ENCODE measurements around the gene MT2A.

MT2A gene

GRCh38 chr16:56645838-56646237, 37.5 kb downstream of the MT2A start:
- H3K9me3 ChIP-seq (replicated peaks in 1 of 2; ENCODE audit: control insufficient read depth in 2 of 2, insufficient read depth in 1 of 2, low read depth in 1 of 2, low read length in 2 of 2): peaks cover 0 to 2% of the 10 kb centered on the region in 2 donors
- H2BK120ac ChIP-seq (ENCODE audit: low read depth, low read length): no peak overlapping the region
- H4K8ac ChIP-seq (ENCODE audit: low read depth, low read length): no peak overlapping the region
- no peak overlapping the region for H2BK5ac ChIP-seq (ENCODE audit: low read length)
- no peak overlapping the region for H3K18ac ChIP-seq (ENCODE audit: low read length)
- no peak overlapping the region for H3K23ac ChIP-seq (ENCODE audit: low read depth, low read length, poor library complexity)
- peak overlapping the region in 1 of 2 donors; percentile 6 for H3K4me3 ChIP-seq (ENCODE audit: low read length in 2 of 2)
- H2BK15ac ChIP-seq (ENCODE audit: low read length): no peak overlapping the region
- no peaks in the 10 kb centered on the region for H3K4me1 ChIP-seq (ENCODE audit: control insufficient read depth in 2 of 2, insufficient read depth in 1 of 2, low read depth in 1 of 2, low read length in 2 of 2)
- no peak for DNase-seq (ENCODE audit: low spot score)
- H3K14ac ChIP-seq (ENCODE audit: low read length): no peak overlapping the region
- H3K27me3 ChIP-seq (ENCODE audit: control insufficient read depth in 3 of 3, insufficient read depth in 3 of 3, low read depth in 1 of 3, low read length in 3 of 3): peaks cover 28 to 100% (median 84%) of the 10 kb centered on the region in 3 experiments
- H2AFZ ChIP-seq (ENCODE audit: low read length): no peak overlapping the region
- no peak overlapping the region for H3K4me2 ChIP-seq (ENCODE audit: insufficient read depth, low read length, poor library complexity, severe bottlenecking)
- H3K36me3 ChIP-seq (replicated peaks in 1 of 2; ENCODE audit: control insufficient read depth in 2 of 2, insufficient read depth in 2 of 2, low read length in 2 of 2): no peaks in the 10 kb centered on the region
- no peak overlapping the region for H3K27ac ChIP-seq (replicated peaks; ENCODE audit: low read length)
- H3K4ac ChIP-seq (ENCODE audit: low read length): no peak overlapping the region
- no peak overlapping the region for H2BK12ac ChIP-seq (ENCODE audit: low read length)
- H3K79me1 ChIP-seq (ENCODE audit: low read depth, low read length): no peaks in the 10 kb centered on the region
- WGBS, 2 donors (ENCODE audit: extremely low coverage in 2 of 2, insufficient read length in 2 of 2, insufficient replicate concordance in 1 of 2): no CpG with 5 or more reads among the region's 1 CpG
- no peak overlapping the region for H2AK5ac ChIP-seq (ENCODE audit: low read depth, low read length)
- H3K9ac ChIP-seq (ENCODE audit: low read depth, low read length, poor library complexity): no peak overlapping the region
- no peak overlapping the region for H4K91ac ChIP-seq (ENCODE audit: low read depth, low read length, poor library complexity)

GRCh38 chr16:56647641-56648431, 39.5 kb downstream of the MT2A start:
- Histone ChIP-seq H3K27ac (replicated peaks; ENCODE audit: low read length) (no peak overlapping the region), H2BK12ac (ENCODE audit: low read length) (no peak overlapping the region), H3K4me3 (ENCODE audit: low read length in 2 of 2) (no peak overlapping the region), H2BK120ac (ENCODE audit: low read depth, low read length) (no peak overlapping the region), H3K9ac (ENCODE audit: low read depth, low read length, poor library complexity) (no peak overlapping the region), H2BK15ac (ENCODE audit: low read length) (no peak overlapping the region), H3K36me3 (replicated peaks in 1 of 2; ENCODE audit: control insufficient read depth in 2 of 2, insufficient read depth in 2 of 2, low read length in 2 of 2) (no peaks in the 10 kb centered on the region), H3K79me1 (ENCODE audit: low read depth, low read length) (no peaks in the 10 kb centered on the region), H3K18ac (ENCODE audit: low read length) (peak overlapping the region; percentile 16), H3K4me2 (ENCODE audit: insufficient read depth, low read length, poor library complexity, severe bottlenecking) (no peak overlapping the region), H3K27me3 (ENCODE audit: control insufficient read depth in 3 of 3, insufficient read depth in 3 of 3, low read depth in 1 of 3, low read length in 3 of 3) (peaks cover 22 to 100% (median 79%) of the 10 kb centered on the region in 3 experiments), H2BK5ac (ENCODE audit: low read length) (no peak overlapping the region), H2AFZ (ENCODE audit: low read length) (no peak overlapping the region), H3K4me1 (ENCODE audit: control insufficient read depth in 2 of 2, insufficient read depth in 1 of 2, low read depth in 1 of 2, low read length in 2 of 2) (no peaks in the 10 kb centered on the region), H4K8ac (ENCODE audit: low read depth, low read length) (no peak overlapping the region), H3K23ac (ENCODE audit: low read depth, low read length, poor library complexity) (peak overlapping the region; percentile 76), H3K14ac (ENCODE audit: low read length) (no peak overlapping the region), H2AK5ac (ENCODE audit: low read depth, low read length) (no peak overlapping the region), H3K9me3 (replicated peaks in 1 of 2; ENCODE audit: control insufficient read depth in 2 of 2, insufficient read depth in 1 of 2, low read depth in 1 of 2, low read length in 2 of 2) (peaks cover 0 to 2% of the 10 kb centered on the region in 2 donors), H3K4ac (ENCODE audit: low read length) (no peak overlapping the region), H4K91ac (ENCODE audit: low read depth, low read length, poor library complexity) (no peak overlapping the region)
- no peak for DNase-seq (ENCODE audit: low spot score)
- WGBS, 2 donors (ENCODE audit: extremely low coverage in 2 of 2, insufficient read length in 2 of 2, insufficient replicate concordance in 1 of 2): no CpG with 5 or more reads among the region's 33 CpGs

- Histone ChIP-seq H3K4me1 (ENCODE audit: control insufficient read depth in 2 of 2, insufficient read depth in 1 of 2, low read depth in 1 of 2, low read length in 2 of 2) (no peaks in the 10 kb centered on the region), H2BK5ac (ENCODE audit: low read length) (no peak overlapping the region), H3K9me3 (replicated peaks in 1 of 2; ENCODE audit: control insufficient read depth in 2 of 2, insufficient read depth in 1 of 2, low read depth in 1 of 2, low read length in 2 of 2) (no peaks in the 10 kb centered on the region), H2BK12ac (ENCODE audit: low read length) (no peak overlapping the region), H2BK15ac (ENCODE audit: low read length) (no peak overlapping the region), H3K18ac (ENCODE audit: low read length) (no peak overlapping the region), H2AK5ac (ENCODE audit: low read depth, low read length) (no peak overlapping the region), H3K27me3 (ENCODE audit: control insufficient read depth in 3 of 3, insufficient read depth in 3 of 3, low read depth in 1 of 3, low read length in 3 of 3) (peaks cover 8 to 96% (median 68%) of the 10 kb centered on the region in 3 experiments), H3K4ac (ENCODE audit: low read length) (no peak overlapping the region), H2AFZ (ENCODE audit: low read length) (no peak overlapping the region), H4K8ac (ENCODE audit: low read depth, low read length) (no peak overlapping the region), H3K36me3 (replicated peaks in 1 of 2; ENCODE audit: control insufficient read depth in 2 of 2, insufficient read depth in 2 of 2, low read length in 2 of 2) (no peaks in the 10 kb centered on the region), H3K79me1 (ENCODE audit: low read depth, low read length) (no peaks in the 10 kb centered on the region), H3K4me3 (ENCODE audit: low read length in 2 of 2) (no peak overlapping the region), H3K27ac (replicated peaks; ENCODE audit: low read length) (no peak overlapping the region), H2BK120ac (ENCODE audit: low read depth, low read length) (no peak overlapping the region), H3K9ac (ENCODE audit: low read depth, low read length, poor library complexity) (no peak overlapping the region), H4K91ac (ENCODE audit: low read depth, low read length, poor library complexity) (no peak overlapping the region), H3K4me2 (ENCODE audit: insufficient read depth, low read length, poor library complexity, severe bottlenecking) (no peak overlapping the region), H3K14ac (ENCODE audit: low read length) (no peak overlapping the region), H3K23ac (ENCODE audit: low read depth, low read length, poor library complexity) (no peak overlapping the region)
- DNase-seq (ENCODE audit: low spot score): no peak
- no CpG with 5 or more reads among the region's 2 CpGs for WGBS, 2 donors (ENCODE audit: extremely low coverage in 2 of 2, insufficient read length in 2 of 2, insufficient replicate concordance in 1 of 2)
These were observed 40.9 kb downstream of the MT2A start for GRCh38 chr16:56649271-56649670.

- no peak overlapping the region for H2AFZ ChIP-seq (ENCODE audit: low read length)
- H2BK5ac ChIP-seq (ENCODE audit: low read length): no peak overlapping the region
- H4K8ac ChIP-seq (ENCODE audit: low read depth, low read length): no peak overlapping the region
- DNase-seq (ENCODE audit: low spot score): no peak
- no peaks in the 10 kb centered on the region for H3K79me1 ChIP-seq (ENCODE audit: low read depth, low read length)
- no peak overlapping the region for H3K4ac ChIP-seq (ENCODE audit: low read length)
- H2BK12ac ChIP-seq (ENCODE audit: low read length): no peak overlapping the region
- no peak overlapping the region for H3K27ac ChIP-seq (replicated peaks; ENCODE audit: low read length)
- no peak overlapping the region for H2BK15ac ChIP-seq (ENCODE audit: low read length)
- H3K18ac ChIP-seq (ENCODE audit: low read length): no peak overlapping the region
- H2AK5ac ChIP-seq (ENCODE audit: low read depth, low read length): no peak overlapping the region
- H3K4me1 ChIP-seq (ENCODE audit: control insufficient read depth in 2 of 2, insufficient read depth in 1 of 2, low read depth in 1 of 2, low read length in 2 of 2): no peaks in the 10 kb centered on the region
- H3K4me2 ChIP-seq (ENCODE audit: insufficient read depth, low read length, poor library complexity, severe bottlenecking): no peak overlapping the region
- H2BK120ac ChIP-seq (ENCODE audit: low read depth, low read length): no peak overlapping the region
- H4K91ac ChIP-seq (ENCODE audit: low read depth, low read length, poor library complexity): no peak overlapping the region
- H3K4me3 ChIP-seq (ENCODE audit: low read length in 2 of 2): no peak overlapping the region
- peaks cover 8 to 94% (median 64%) of the 10 kb centered on the region in 3 experiments for H3K27me3 ChIP-seq (ENCODE audit: control insufficient read depth in 3 of 3, insufficient read depth in 3 of 3, low read depth in 1 of 3, low read length in 3 of 3)
- H3K36me3 ChIP-seq (replicated peaks in 1 of 2; ENCODE audit: control insufficient read depth in 2 of 2, insufficient read depth in 2 of 2, low read length in 2 of 2): no peaks in the 10 kb centered on the region
- H3K9me3 ChIP-seq (replicated peaks in 1 of 2; ENCODE audit: control insufficient read depth in 2 of 2, insufficient read depth in 1 of 2, low read depth in 1 of 2, low read length in 2 of 2): no peaks in the 10 kb centered on the region
- no CpG with 5 or more reads among the region's 3 CpGs for WGBS, 2 donors (ENCODE audit: extremely low coverage in 2 of 2, insufficient read length in 2 of 2, insufficient replicate concordance in 1 of 2)
- no peak overlapping the region for H3K9ac ChIP-seq (ENCODE audit: low read depth, low read length, poor library complexity)
- H3K23ac ChIP-seq (ENCODE audit: low read depth, low read length, poor library complexity): no peak overlapping the region
- H3K14ac ChIP-seq (ENCODE audit: low read length): no peak overlapping the region
These were observed 41.4 kb downstream of the MT2A start for GRCh38 chr16:56649820-56650219.
